Activated CD4-positive, alpha-beta T cell treated with anti-CD3 and anti-CD28 coated beads, Interleukin-2, amount 10 ng/mL, durations not matched to agents 24 days and 14 days (primary cell): ENCODE results near the gene HECTD2. TPM values are rescaled to one million over a fixed set of nuclear protein-coding genes. Genes with fewer than 3 reads are reported as not detected.
"Not testable (repeated sequence)": the region's sequence is repeated elsewhere in the genome, so short reads cannot be mapped to it uniquely, and the experiment has no call there.

Experiments
- DNase-seq: peaks from one replicate; pipeline ENCODE4 v3.0.0; 2022
- H3K27ac Mint-ChIP-seq: one replicate; pipeline ENCODE4 v1.8.0; 2022; ENCODE audit warnings: mild to moderate bottlenecking, mixed read lengths
- H3K27me3 Mint-ChIP-seq: one replicate; pipeline ENCODE4 v1.8.0; 2022; ENCODE audit warnings: mixed read lengths
- H3K36me3 Mint-ChIP-seq: one replicate; pipeline ENCODE4 v1.8.0; 2022; ENCODE audit warnings: low read depth, mild to moderate bottlenecking, mixed read lengths
- H3K4me1 Mint-ChIP-seq: one replicate; pipeline ENCODE4 v1.8.0; 2021; ENCODE audit warnings: mixed read lengths
- H3K4me3 Mint-ChIP-seq: one replicate; pipeline ENCODE4 v1.8.0; 2022; ENCODE audit warnings: mild to moderate bottlenecking, moderate library complexity, mixed read lengths
- H3K9me3 Mint-ChIP-seq: one replicate; pipeline ENCODE4 v1.8.0; 2021; ENCODE audit warnings: mixed read lengths
- intact Hi-C: fragments of 100-400 bp; cut with micrococcal nuclease; formaldehyde crosslinking; loops from one replicate; pipeline ENCODE4 v1.15.1; 2023
- total RNA-seq: library from RNA; stranded (reverse); gene quantifications from 2 replicates; pipeline ENCODE4 v1.2.3, GENCODE V29; 2022

The HECTD2 gene, protein sequence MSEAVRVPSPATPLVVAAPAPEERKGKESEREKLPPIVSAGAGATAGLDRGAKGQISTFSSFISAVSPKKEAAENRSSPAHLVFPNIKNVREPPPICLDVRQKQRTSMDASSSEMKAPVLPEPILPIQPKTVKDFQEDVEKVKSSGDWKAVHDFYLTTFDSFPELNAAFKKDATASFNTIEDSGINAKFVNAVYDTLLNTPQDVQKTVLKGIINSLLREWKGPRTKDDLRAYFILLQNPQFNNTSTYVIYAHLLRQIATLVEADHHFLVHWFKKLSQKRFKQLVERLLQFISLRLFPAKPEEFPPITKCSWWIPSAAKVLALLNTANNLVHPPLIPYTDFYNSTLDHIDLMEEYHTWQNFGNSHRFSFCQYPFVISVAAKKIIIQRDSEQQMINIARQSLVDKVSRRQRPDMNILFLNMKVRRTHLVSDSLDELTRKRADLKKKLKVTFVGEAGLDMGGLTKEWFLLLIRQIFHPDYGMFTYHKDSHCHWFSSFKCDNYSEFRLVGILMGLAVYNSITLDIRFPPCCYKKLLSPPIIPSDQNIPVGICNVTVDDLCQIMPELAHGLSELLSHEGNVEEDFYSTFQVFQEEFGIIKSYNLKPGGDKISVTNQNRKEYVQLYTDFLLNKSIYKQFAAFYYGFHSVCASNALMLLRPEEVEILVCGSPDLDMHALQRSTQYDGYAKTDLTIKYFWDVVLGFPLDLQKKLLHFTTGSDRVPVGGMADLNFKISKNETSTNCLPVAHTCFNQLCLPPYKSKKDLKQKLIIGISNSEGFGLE
- total RNA-seq, result 4.5 and 5.5 TPM in 2 replicates

- Mint-ChIP-seq H3K36me3 (peaks cover 2% of the 10 kb centered on the region), H3K9me3 (peaks cover 2% of the 10 kb centered on the region), H3K4me1 (peaks cover 17% of the 10 kb centered on the region), H3K4me3 (peak within 1 kb of the TSS; percentile 93), H3K27ac (peak within 1 kb of the TSS; percentile 96), H3K27me3 (peaks cover 25% of the 10 kb centered on the region)
- intact Hi-C loops, result loop anchor here (1.0 to 10.0 kb wide), 6 partner anchors 222 to 1437 kb away; partner anchors contain the start of genes BTAF1, EXOC6 and PPP1R3C
- DNase-seq, result peak; percentile 94
Measured at GRCh38 chr10:91409869-91410637, at the start of gene HECTD2. TSS of gene HECTD2 (plus strand) at chr10:91410344. CDS start at chr10:91410439, 95 bp downstream.

- Mint-ChIP-seq H3K9me3 (peaks cover 11% of the 10 kb centered on the region), H3K4me1 (no peaks in the 10 kb centered on the region), H3K4me3 (no peak overlapping the region), H3K27ac (no peak overlapping the region), H3K27me3 (peaks cover 21% of the 10 kb centered on the region), H3K36me3 (no peaks in the 10 kb centered on the region)
- no peak for DNase-seq
- intact Hi-C loops, result no loop called here
Measured at GRCh38 chr10:91360461-91360860, 49.7 kb upstream of the HECTD2 start.

- Mint-ChIP-seq H3K9me3 (peaks cover 11% of the 10 kb centered on the region), H3K27me3 (peaks cover 18% of the 10 kb centered on the region)
- intact Hi-C loops, H3K27ac Mint-ChIP-seq, H3K4me1 Mint-ChIP-seq, H3K4me3 Mint-ChIP-seq, DNase-seq, H3K36me3 Mint-ChIP-seq: not testable (repeated sequence)
Measured at GRCh38 chr10:91365519-91365918, 44.6 kb upstream of the HECTD2 start.

- Mint-ChIP-seq H3K4me1 (no peaks in the 10 kb centered on the region), H3K36me3 (no peaks in the 10 kb centered on the region), H3K27ac (no peak overlapping the region), H3K27me3 (peaks cover 11% of the 10 kb centered on the region), H3K9me3 (peaks cover 4% of the 10 kb centered on the region), H3K4me3 (no peak overlapping the region)
- DNase-seq, result no peak
- intact Hi-C loops, result no loop called here
Measured at GRCh38 chr10:91366704-91367103, 43.4 kb upstream of the HECTD2 start.

DNA sequence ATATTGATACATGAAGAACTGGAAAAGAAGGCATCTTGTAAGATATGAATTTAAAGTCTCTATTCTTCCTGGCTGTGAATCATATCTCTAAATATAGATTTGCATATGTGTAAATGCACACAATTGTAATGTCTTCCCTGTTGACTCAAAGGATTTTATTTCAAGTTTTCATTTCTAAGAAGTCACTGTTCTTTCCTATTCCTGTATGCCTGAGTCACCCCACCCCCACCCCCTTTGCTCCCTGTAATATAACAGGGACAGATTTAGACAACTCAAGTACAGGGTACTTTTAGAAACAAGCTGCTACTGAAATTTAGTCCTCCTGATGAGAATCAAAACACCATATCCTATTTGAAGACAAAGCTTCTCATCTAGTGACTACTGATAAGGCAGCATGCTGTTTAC lies 43.0 kb upstream of the HECTD2 start:
- intact Hi-C loops, result no loop called here
- Mint-ChIP-seq H3K27ac (no peak overlapping the region), H3K27me3 (peaks cover 9% of the 10 kb centered on the region), H3K4me1 (no peaks in the 10 kb centered on the region), H3K4me3 (no peak overlapping the region), H3K36me3 (no peaks in the 10 kb centered on the region), H3K9me3 (peaks cover 3% of the 10 kb centered on the region)
- DNase-seq, result no peak

GRCh38 chr10:91367558-91367957 lies 42.6 kb upstream of the HECTD2 start:
- no peak for DNase-seq
- Mint-ChIP-seq H3K36me3 (no peaks in the 10 kb centered on the region), H3K27ac (no peak overlapping the region), H3K4me3 (no peak overlapping the region), H3K9me3 (peaks cover 3% of the 10 kb centered on the region), H3K27me3 (peaks cover 9% of the 10 kb centered on the region), H3K4me1 (no peaks in the 10 kb centered on the region)
- intact Hi-C loops, result no loop called here

GRCh38 chr10:91369978-91370589 lies 40.1 kb upstream of the HECTD2 start:
- H3K36me3 Mint-ChIP-seq, H3K27ac Mint-ChIP-seq, DNase-seq, H3K9me3 Mint-ChIP-seq, H3K27me3 Mint-ChIP-seq, H3K4me1 Mint-ChIP-seq, H3K4me3 Mint-ChIP-seq: not testable (repeated sequence)
- intact Hi-C loops, result loop anchor here (1.0 kb wide), 1 partner anchor 72 kb away; no protein-coding TSS in a partner anchor

DNA sequence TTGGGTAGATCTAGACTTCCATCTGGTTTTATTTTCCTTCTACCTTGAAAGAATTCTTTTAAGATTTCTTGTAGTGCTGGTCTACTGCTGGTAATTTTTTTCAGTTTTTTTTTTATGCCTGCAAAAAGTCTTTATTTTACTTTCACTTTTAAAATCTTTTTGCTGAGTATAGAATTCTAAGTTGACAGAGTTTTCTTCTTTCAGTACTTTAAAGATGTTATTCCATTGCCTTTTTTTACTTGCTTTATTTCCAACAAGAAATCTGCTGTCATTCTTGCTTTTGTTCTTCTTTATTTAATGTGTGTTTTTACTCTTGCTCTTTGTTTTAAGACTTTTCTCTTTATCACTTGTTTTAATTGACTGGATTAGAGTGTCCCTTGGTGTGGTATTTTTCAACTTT lies 36.1 kb upstream of the HECTD2 start:
- no peaks in the 10 kb centered on the region for H3K36me3 Mint-ChIP-seq
- H3K27me3 Mint-ChIP-seq, result peaks cover 3% of the 10 kb centered on the region
- H3K4me1 Mint-ChIP-seq, result no peaks in the 10 kb centered on the region
- no peak for DNase-seq
- intact Hi-C loops, result no loop called here
- H3K9me3 Mint-ChIP-seq, result peaks cover 12% of the 10 kb centered on the region
- no peak overlapping the region for H3K27ac Mint-ChIP-seq
- H3K4me3 Mint-ChIP-seq, result no peak overlapping the region

GRCh38 chr10:91378061-91378460 lies 32.1 kb upstream of the HECTD2 start:
- intact Hi-C loops, result no loop called here
- H3K27me3 Mint-ChIP-seq, result peaks cover 2% of the 10 kb centered on the region
- H3K4me1 Mint-ChIP-seq, result no peaks in the 10 kb centered on the region
- no peak overlapping the region for H3K4me3 Mint-ChIP-seq
- H3K36me3 Mint-ChIP-seq, result no peaks in the 10 kb centered on the region
- peaks cover 12% of the 10 kb centered on the region for H3K9me3 Mint-ChIP-seq
- DNase-seq, result no peak
- H3K27ac Mint-ChIP-seq, result no peak overlapping the region

DNA sequence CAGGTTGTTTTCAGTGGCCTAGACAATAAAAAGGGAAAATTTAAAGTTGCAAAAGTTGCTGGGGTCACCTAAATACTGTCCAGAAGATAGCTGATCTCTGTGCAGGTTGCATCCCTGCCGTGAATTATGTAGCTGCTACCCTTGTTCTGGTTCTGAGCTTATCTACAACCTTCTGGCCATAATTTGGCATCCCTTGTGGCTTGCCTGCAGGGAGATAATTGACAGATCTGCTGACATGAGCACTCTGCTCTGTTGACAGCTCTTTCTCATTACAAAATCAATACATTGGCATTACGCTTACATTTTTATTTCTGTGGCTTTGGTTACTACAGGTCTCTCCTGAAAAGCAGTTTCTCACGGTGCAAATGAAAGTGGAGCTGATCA lies 29.3 kb upstream of the HECTD2 start:
- no peak for DNase-seq
- intact Hi-C loops, result no loop called here
- Mint-ChIP-seq H3K9me3 (no peaks in the 10 kb centered on the region), H3K4me3 (no peak overlapping the region), H3K4me1 (no peaks in the 10 kb centered on the region), H3K36me3 (no peaks in the 10 kb centered on the region), H3K27me3 (peaks cover 12% of the 10 kb centered on the region), H3K27ac (no peak overlapping the region)

- intact Hi-C loops, result no loop called here
- Mint-ChIP-seq H3K27me3 (peaks cover 14% of the 10 kb centered on the region), H3K4me1 (no peaks in the 10 kb centered on the region)
Measured at GRCh38 chr10:91381257-91381891, 28.8 kb upstream of the HECTD2 start.

GRCh38 chr10:91385306-91386085 lies 24.6 kb upstream of the HECTD2 start:
- no peaks in the 10 kb centered on the region for H3K36me3 Mint-ChIP-seq
- intact Hi-C loops, result loop anchor here (5.0 kb wide), 1 partner anchor 88 kb away; no protein-coding TSS in a partner anchor
- no peak overlapping the region for H3K4me3 Mint-ChIP-seq
- no peak overlapping the region for H3K27ac Mint-ChIP-seq
- peaks cover 5% of the 10 kb centered on the region for H3K4me1 Mint-ChIP-seq
- H3K9me3 Mint-ChIP-seq, result no peaks in the 10 kb centered on the region
- DNase-seq, result no peak
- H3K27me3 Mint-ChIP-seq, result peaks cover 28% of the 10 kb centered on the region

More at GRCh38 chr10:91381257-91381891, 28.8 kb upstream of the HECTD2 start:
- Mint-ChIP-seq H3K27ac (no peak overlapping the region), H3K4me3 (no peak overlapping the region), H3K36me3 (no peaks in the 10 kb centered on the region), H3K9me3 (no peaks in the 10 kb centered on the region)
- no peak for DNase-seq
